ENCODE measurements around the gene NUSAP1.

- no peak for TF ChIP-seq EZH2 (IDR thresholded peaks at IDR 0.05; ENCODE audit: insufficient read depth, poor library complexity, severe bottlenecking)
- TF ChIP-seq EZH2phosphoT487 (IDR thresholded peaks at IDR 0.05; ENCODE audit: insufficient read depth, low read depth) = no peak
Observed at GRCh38 chr15:41289953-41290352, 42.7 kb upstream of the NUSAP1 start.

Measured in GM23248 (cell line).